GM12878 (cell line): ENCODE results near the gene POU1F1. TPM values are rescaled to one million over a fixed set of nuclear protein-coding genes. Genes with fewer than 3 reads are reported as not detected.

Experiments used
- ATAC-seq: fragments of 200-7000 bp; cut with Tn5 transposase; 3 replicates; pipeline ENCODE4 v1.9.1; 2020; ENCODE audit warnings: mild to moderate bottlenecking, moderate library complexity
- BruUV-seq: library from RNA; stranded (reverse); fragments of 400-500 nt; replicated peaks from 2 replicates; lab custom pipeline; 2021; lab: Mats Ljungman, UMichigan
- CTCF ChIA-PET: fragments of 300-600 bp; sonication (Branson Sonifier 250); formaldehyde crosslinking; extraction: SDS; loops from one replicate; lab custom pipeline; 2021; ENCODE audit warnings: inconsistent platforms; lab: Yijun Ruan, JAX
- POLR2A ChIA-PET: fragments of 350-600 bp; formaldehyde crosslinking; extraction: SDS; loops from one replicate; lab custom pipeline; 2021; ENCODE audit warnings: inconsistent platforms; lab: Charles Lee
- RAD21 ChIA-PET: fragments of 300-600 bp; sonication (Branson Sonifier 250); formaldehyde crosslinking; loops from one replicate; lab custom pipeline; 2023; ENCODE audit warnings: antibody characterized with exemption; ENCODE audit not compliant: unreplicated experiment; lab: Charles Lee
- SMC1A ChIA-PET: fragments of 300-600 bp; sonication (Branson Sonifier 250); formaldehyde crosslinking; loops from one replicate; lab custom pipeline; 2023; ENCODE audit not compliant: unreplicated experiment, uncharacterized antibody; lab: Charles Lee
- DNase-seq: peaks from one replicate; pipeline ENCODE4 v3.0.0-alpha.2; 2011; ENCODE audit warnings: low read depth, low spot score
- FAIRE-seq: peaks from 3 replicates; lab custom pipeline; 2011; peaks lifted over from hg19 to GRCh38; lab: Jason Lieb, UNC
- H2AFZ ChIP-seq: 2 replicates; pipeline ENCODE4 v1.6.0; 2011; ENCODE audit warnings: low read depth, low read length, control low read depth; ENCODE audit not compliant: control insufficient read depth
- H3K27ac ChIP-seq: 2 replicates; pipeline ENCODE4 v1.5.1; 2011; ENCODE audit warnings: control low read depth; ENCODE audit not compliant: control insufficient read depth, insufficient read depth
- H3K27me3 ChIP-seq, 2 experiments: replicated peaks in 1 of 2; 2 replicates each; pipeline versions ENCODE4 v1.6.0 to v1.6.1; 2011; ENCODE audit warnings: low read length in 1 of 2; ENCODE audit not compliant: control insufficient read depth in 2 of 2, insufficient read depth in 2 of 2
- H3K36me3 ChIP-seq, 2 experiments: 2 replicates each; pipeline ENCODE4 v1.5.1; 2011; ENCODE audit warnings: low read length in 1 of 2; ENCODE audit not compliant: control insufficient read depth in 2 of 2, insufficient read depth in 2 of 2
- H3K4me1 ChIP-seq: 2 replicates; pipeline ENCODE4 v1.6.1; 2011; ENCODE audit warnings: mild to moderate bottlenecking, low read length, moderate library complexity, mixed read lengths; ENCODE audit not compliant: control insufficient read depth, insufficient read depth
- H3K4me2 ChIP-seq: 2 replicates; pipeline ENCODE4 v1.6.0; 2011; ENCODE audit warnings: control low read depth; ENCODE audit not compliant: control insufficient read depth, insufficient read depth
- H3K4me3 ChIP-seq: fragments of 200-600 bp; sonication (generic); 2 replicates; pipeline ENCODE4 v1.5.1; 2016
- H3K79me2 ChIP-seq: 2 replicates; pipeline ENCODE4 v1.6.0; 2011; ENCODE audit warnings: low read length; ENCODE audit not compliant: control insufficient read depth, insufficient read depth
- H3K9ac ChIP-seq: 2 replicates; pipeline ENCODE4 v1.8.0; 2011; ENCODE audit warnings: low read length, control low read depth, mixed read lengths; ENCODE audit not compliant: control insufficient read depth, insufficient read depth
- H3K9me3 ChIP-seq: replicated peaks from 3 replicates; pipeline ENCODE4 v1.5.1; 2011; ENCODE audit warnings: mild to moderate bottlenecking, low read length; ENCODE audit not compliant: control insufficient read depth, insufficient read depth
- H4K20me1 ChIP-seq: 2 replicates; pipeline ENCODE4 v1.6.0; 2011; ENCODE audit not compliant: control insufficient read depth, insufficient read depth
- CBX5 ChIP-seq: sonication (generic); IDR thresholded peaks from 2 replicates; pipeline ENCODE4 v1.6.1; 2016; ENCODE audit warnings: low read depth, moderate library complexity, mild to moderate bottlenecking, inconsistent platforms
- DPF2 ChIP-seq: fragments of 450-650 bp; IDR thresholded peaks from 2 replicates; pipeline ENCODE4 v1.6.1; 2017; ENCODE audit warnings: mild to moderate bottlenecking
- IKZF1 ChIP-seq: fragments of 450-650 bp; conservative IDR thresholded peaks from 2 replicates; pipeline ENCODE4 v1.6.1; 2017; ENCODE audit warnings: antibody characterized with exemption, mild to moderate bottlenecking
- PAX8 ChIP-seq: fragments of 450-650 bp; IDR thresholded peaks from 2 replicates; pipeline ENCODE4 v1.6.1; 2017; ENCODE audit warnings: mild to moderate bottlenecking, moderate library complexity
- WRNIP1 ChIP-seq: IDR thresholded peaks from 2 replicates; pipeline ENCODE4 v1.6.1; 2011; ENCODE audit warnings: low read depth, low read length, improper control_type of control experiment, borderline replicate concordance
- ZBED1 ChIP-seq: IDR thresholded peaks from 2 replicates; pipeline ENCODE4 v1.6.1; 2016; ENCODE audit warnings: borderline replicate concordance
- ZNF207 ChIP-seq: fragments of 450-650 bp; IDR thresholded peaks from 2 replicates; pipeline ENCODE4 v1.6.1; 2014; ENCODE audit warnings: antibody characterized with exemption, mild to moderate bottlenecking, borderline replicate concordance
- WGBS: methylation state at CpG from one replicate; pipeline ENCODE4 v1.1.6; 2016; ENCODE audit warnings: low lambda C conversion rate; ENCODE audit not compliant: insufficient replicate concordance, insufficient coverage; ENCODE audit errors: missing lambda C conversion rate; 5-methylcytosine and 5-hydroxymethylcytosine counted together
- in situ Hi-C: fragments of 300-500 bp; cut with MboI; formaldehyde crosslinking; loops from 9 replicates; pipeline ENCODE4 v1.14.3; 2018; ENCODE audit warnings: mixed read lengths
- intact Hi-C: fragments of 100-400 bp; cut with micrococcal nuclease; formaldehyde crosslinking; loops from one replicate; pipeline ENCODE4 v1.14.2; 2022; ENCODE audit not compliant: unreplicated experiment
- polyA plus RNA-seq, 11 experiments: library from polyadenylated mRNA; depleted of rRNA in 4 of 11; unstranded in 6 of 11; stranded (reverse) in 5 of 11; fragments of >200 nt; fragmentation: Nextera tagmentation in 4 of 11; fragmentation: Illumina TruSeq in 1 of 11; extraction: Ambion mirVana in 4 of 11; extraction: Trizol in 1 of 11; gene quantifications; 1 replicate in 1 of 11; 2 replicates in 10 of 11; pipeline versions ENCODE4 v1.2.1 to v1.2.3, GENCODE V29; 2011 to 2016; ENCODE audit warnings: inconsistent platforms in 2 of 11, missing spikeins in 2 of 11, low read depth in 1 of 11
- total RNA-seq, 4 experiments: library from RNA; depleted of rRNA in 3 of 4; stranded (reverse); fragments of >200 nt in 3 of 4; fragmentation: Illumina TruSeq in 1 of 4; extraction: Trizol in 1 of 4; gene quantifications; 2 replicates each; pipeline versions ENCODE4 v1.2.1 to v1.2.3, GENCODE V29; 2013 to 2021
- TF ChIP-seq, protein P1 (sequence below): fragments of 450-650 bp; IDR thresholded peaks from 2 replicates; pipeline ENCODE4 v1.6.1; 2018; ENCODE audit warnings: borderline replicate concordance, mild to moderate bottlenecking; ENCODE audit not compliant: partially characterized antibody
- TF ChIP-seq, protein P2 (sequence below): IDR thresholded peaks from 2 replicates; pipeline ENCODE4 v1.6.1; 2012; ENCODE audit warnings: low read length, inconsistent platforms
- TF ChIP-seq, protein P3 (sequence below): IDR thresholded peaks from 2 replicates; pipeline ENCODE4 v1.6.1; 2012; ENCODE audit warnings: low read depth, low read length, improper control_type of control experiment
- TF ChIP-seq, protein P4 (sequence below): fragments of 450-650 bp; IDR thresholded peaks from 2 replicates; pipeline ENCODE4 v1.6.1; 2018; ENCODE audit warnings: mild to moderate bottlenecking, low read depth, moderate library complexity; ENCODE audit not compliant: partially characterized antibody
- TF ChIP-seq, protein P5 (sequence below): IDR thresholded peaks from 2 replicates; pipeline ENCODE4 v1.6.1; 2011; ENCODE audit warnings: borderline replicate concordance, low read depth, mild to moderate bottlenecking, moderate library complexity, mixed read lengths, low read length; ENCODE audit not compliant: insufficient read depth; ENCODE audit errors: extremely low read length

The POU1F1 gene
- total and polyA plus RNA-seq, 10 of the 15 experiments (the other 5 are each of a cell fraction or from before 2014, with no cell fraction given): 0.04 TPM; not detected in 9

DNA sequence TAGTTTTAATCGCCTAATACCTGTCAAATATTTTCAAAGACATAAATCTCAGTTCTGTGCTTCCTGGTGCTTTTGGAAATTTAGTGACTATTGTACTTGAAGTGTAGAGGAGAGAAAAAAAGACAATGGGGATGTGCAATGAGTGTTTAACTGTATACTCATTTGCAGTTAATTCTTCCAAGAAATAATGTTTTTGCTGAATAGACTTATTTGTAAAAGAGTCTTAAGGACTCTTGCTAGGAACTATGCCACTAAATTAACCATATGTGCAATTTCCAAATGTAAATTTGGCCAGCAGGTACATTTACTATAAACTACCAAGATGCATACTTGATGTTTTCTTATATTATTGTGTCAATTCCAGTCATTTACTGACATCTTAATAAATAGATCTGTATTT is 47.3 kb downstream of the POU1F1 start (continued):
- TF ChIP-seq, protein P1, sequence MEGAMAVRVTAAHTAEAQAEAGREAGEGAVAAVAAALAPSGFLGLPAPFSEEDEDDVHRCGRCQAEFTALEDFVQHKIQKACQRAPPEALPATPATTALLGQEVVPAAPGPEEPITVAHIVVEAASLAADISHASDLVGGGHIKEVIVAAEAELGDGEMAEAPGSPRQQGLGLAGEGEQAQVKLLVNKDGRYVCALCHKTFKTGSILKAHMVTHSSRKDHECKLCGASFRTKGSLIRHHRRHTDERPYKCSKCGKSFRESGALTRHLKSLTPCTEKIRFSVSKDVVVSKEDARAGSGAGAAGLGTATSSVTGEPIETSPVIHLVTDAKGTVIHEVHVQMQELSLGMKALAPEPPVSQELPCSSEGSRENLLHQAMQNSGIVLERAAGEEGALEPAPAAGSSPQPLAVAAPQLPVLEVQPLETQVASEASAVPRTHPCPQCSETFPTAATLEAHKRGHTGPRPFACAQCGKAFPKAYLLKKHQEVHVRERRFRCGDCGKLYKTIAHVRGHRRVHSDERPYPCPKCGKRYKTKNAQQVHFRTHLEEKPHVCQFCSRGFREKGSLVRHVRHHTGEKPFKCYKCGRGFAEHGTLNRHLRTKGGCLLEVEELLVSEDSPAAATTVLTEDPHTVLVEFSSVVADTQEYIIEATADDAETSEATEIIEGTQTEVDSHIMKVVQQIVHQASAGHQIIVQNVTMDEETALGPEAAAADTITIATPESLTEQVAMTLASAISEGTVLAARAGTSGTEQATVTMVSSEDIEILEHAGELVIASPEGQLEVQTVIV: no peak
- TF ChIP-seq, protein P2, sequence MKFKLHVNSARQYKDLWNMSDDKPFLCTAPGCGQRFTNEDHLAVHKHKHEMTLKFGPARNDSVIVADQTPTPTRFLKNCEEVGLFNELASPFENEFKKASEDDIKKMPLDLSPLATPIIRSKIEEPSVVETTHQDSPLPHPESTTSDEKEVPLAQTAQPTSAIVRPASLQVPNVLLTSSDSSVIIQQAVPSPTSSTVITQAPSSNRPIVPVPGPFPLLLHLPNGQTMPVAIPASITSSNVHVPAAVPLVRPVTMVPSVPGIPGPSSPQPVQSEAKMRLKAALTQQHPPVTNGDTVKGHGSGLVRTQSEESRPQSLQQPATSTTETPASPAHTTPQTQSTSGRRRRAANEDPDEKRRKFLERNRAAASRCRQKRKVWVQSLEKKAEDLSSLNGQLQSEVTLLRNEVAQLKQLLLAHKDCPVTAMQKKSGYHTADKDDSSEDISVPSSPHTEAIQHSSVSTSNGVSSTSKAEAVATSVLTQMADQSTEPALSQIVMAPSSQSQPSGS: no peak
- TF ChIP-seq, protein P3, sequence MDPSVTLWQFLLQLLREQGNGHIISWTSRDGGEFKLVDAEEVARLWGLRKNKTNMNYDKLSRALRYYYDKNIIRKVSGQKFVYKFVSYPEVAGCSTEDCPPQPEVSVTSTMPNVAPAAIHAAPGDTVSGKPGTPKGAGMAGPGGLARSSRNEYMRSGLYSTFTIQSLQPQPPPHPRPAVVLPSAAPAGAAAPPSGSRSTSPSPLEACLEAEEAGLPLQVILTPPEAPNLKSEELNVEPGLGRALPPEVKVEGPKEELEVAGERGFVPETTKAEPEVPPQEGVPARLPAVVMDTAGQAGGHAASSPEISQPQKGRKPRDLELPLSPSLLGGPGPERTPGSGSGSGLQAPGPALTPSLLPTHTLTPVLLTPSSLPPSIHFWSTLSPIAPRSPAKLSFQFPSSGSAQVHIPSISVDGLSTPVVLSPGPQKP: no peak
- no peak for TF ChIP-seq PAX8
- no peak for TF ChIP-seq ZNF207
- TF ChIP-seq CBX5: no peak
- TF ChIP-seq WRNIP1: no peak

DNA sequence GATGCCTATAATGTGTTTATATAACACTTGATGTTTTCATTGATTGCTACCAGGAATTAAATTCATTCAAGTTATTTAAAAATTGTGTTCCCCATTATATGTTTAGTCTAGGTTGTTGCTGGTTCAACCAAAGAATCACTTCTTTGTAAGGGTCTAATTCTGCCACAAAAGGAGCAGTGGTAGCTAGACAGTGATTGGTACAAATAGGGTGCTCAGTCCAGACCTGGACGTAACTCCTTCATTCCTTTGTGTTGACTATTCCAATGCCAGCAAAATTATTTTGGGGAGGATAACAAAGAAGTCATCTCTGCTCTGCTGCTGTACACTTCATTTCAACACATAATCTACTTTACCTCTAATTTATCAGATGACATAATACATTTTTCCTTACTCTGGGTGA is 48.1 kb downstream of the POU1F1 start:
- no peak overlapping the region; the same call in 1 of the 2 replicates for H2AFZ ChIP-seq
- ChIA-PET CTCF (interaction anchor here (3.9 kb wide), 1 partner anchor 32 kb away, joined by 20 read pairs; no protein-coding TSS in a partner anchor), SMC1A (no interaction called here), RAD21 (no interaction called here), POLR2A (interaction anchor here (0.6 to 1.2 kb wide), 3 partner anchors 11 to 90 kb away, joined by 3 read pairs; no protein-coding TSS in a partner anchor)
- no peaks in the 10 kb centered on the region; the same call in 1 of the 2 replicates for H3K4me1 ChIP-seq
- H3K27me3 ChIP-seq: no peaks in the 10 kb centered on the region
- 100% methylated on average over 1 of the region's 1 CpG for WGBS
- TSS peak; percentile 53 for BruUV-seq
- no peak overlapping the region for H3K27ac ChIP-seq
- FAIRE-seq: no peak
- H3K4me2 ChIP-seq: peak overlapping the region; percentile 81
- H3K79me2 ChIP-seq: peaks cover 17% of the 10 kb centered on the region
- no peak for ATAC-seq
- in situ Hi-C loops: no loop called here
- H3K4me3 ChIP-seq: peak overlapping the region; percentile 87
- no peak for DNase-seq
- H3K9ac ChIP-seq: no peak overlapping the region
- no peaks in the 10 kb centered on the region for H3K9me3 ChIP-seq
- H4K20me1 ChIP-seq: no peaks in the 10 kb centered on the region
- intact Hi-C loops: no loop called here
- H3K36me3 ChIP-seq: no peaks in the 10 kb centered on the region
- TF ChIP-seq ZBED1 (no peak), IKZF1 (no peak), WRNIP1 (no peak), DPF2 (no peak)
- TF ChIP-seq, protein P4, sequence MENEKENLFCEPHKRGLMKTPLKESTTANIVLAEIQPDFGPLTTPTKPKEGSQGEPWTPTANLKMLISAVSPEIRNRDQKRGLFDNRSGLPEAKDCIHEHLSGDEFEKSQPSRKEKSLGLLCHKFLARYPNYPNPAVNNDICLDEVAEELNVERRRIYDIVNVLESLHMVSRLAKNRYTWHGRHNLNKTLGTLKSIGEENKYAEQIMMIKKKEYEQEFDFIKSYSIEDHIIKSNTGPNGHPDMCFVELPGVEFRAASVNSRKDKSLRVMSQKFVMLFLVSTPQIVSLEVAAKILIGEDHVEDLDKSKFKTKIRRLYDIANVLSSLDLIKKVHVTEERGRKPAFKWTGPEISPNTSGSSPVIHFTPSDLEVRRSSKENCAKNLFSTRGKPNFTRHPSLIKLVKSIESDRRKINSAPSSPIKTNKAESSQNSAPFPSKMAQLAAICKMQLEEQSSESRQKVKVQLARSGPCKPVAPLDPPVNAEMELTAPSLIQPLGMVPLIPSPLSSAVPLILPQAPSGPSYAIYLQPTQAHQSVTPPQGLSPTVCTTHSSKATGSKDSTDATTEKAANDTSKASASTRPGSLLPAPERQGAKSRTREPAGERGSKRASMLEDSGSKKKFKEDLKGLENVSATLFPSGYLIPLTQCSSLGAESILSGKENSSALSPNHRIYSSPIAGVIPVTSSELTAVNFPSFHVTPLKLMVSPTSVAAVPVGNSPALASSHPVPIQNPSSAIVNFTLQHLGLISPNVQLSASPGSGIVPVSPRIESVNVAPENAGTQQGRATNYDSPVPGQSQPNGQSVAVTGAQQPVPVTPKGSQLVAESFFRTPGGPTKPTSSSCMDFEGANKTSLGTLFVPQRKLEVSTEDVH: no peak
- TF ChIP-seq, protein P5, sequence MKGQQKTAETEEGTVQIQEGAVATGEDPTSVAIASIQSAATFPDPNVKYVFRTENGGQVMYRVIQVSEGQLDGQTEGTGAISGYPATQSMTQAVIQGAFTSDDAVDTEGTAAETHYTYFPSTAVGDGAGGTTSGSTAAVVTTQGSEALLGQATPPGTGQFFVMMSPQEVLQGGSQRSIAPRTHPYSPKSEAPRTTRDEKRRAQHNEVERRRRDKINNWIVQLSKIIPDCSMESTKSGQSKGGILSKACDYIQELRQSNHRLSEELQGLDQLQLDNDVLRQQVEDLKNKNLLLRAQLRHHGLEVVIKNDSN: no peak
